ENCODE measurements around the gene CASP8. TPM values are rescaled to one million over a fixed set of nuclear protein-coding genes. Genes with fewer than 3 reads are reported as not detected.

CASP8 gene
- total and polyA plus RNA-seq, 4 donors: 4.5 to 15.1 (median 8.7) TPM

GRCh38 chr2:201250741-201251140 lies 9.6 kb upstream of the CASP8 start:
- Histone ChIP-seq H3K9ac (ENCODE audit: low read depth in 1 of 2, low read length in 2 of 2) (no peak overlapping the region), H3K36me3 (ENCODE audit: control insufficient read depth in 4 of 4, insufficient read depth in 3 of 4, low read depth in 1 of 4, low read length in 3 of 4) (no peaks in the 10 kb centered on the region), H3K4me1 (ENCODE audit: control insufficient read depth in 4 of 4, insufficient read depth in 4 of 4, low read length in 3 of 4) (peaks cover 0 to 4% (median 0%) of the 10 kb centered on the region in 4 donors), H3K9me3 (ENCODE audit: control insufficient read depth in 4 of 4, low read length in 3 of 4) (no peaks in the 10 kb centered on the region), H3K4me3 (ENCODE audit: low read depth in 1 of 3, low read length in 3 of 3) (no peak overlapping the region), H3K27ac (ENCODE audit: low read depth in 1 of 2, low read length in 2 of 2) (no peak overlapping the region), H3K27me3 (ENCODE audit: control insufficient read depth in 4 of 4, insufficient read depth in 4 of 4, low read length in 3 of 4) (no peaks in the 10 kb centered on the region)
- no peak for TF ChIP-seq CTCF (IDR thresholded peaks at IDR 0.05; ENCODE audit: low read depth, low read length, missing input control)
- no peak for TF ChIP-seq GABPA (IDR thresholded peaks at IDR 0.05 in 1 of 2, conservative IDR thresholded peaks at IDR 0.05 in 1 of 2)
- TF ChIP-seq YY1 (IDR thresholded peaks at IDR 0.05): no peak
- TF ChIP-seq TAF1 (conservative IDR thresholded peaks at IDR 0.05): no peak
- TF ChIP-seq RAD21 (IDR thresholded peaks at IDR 0.05): no peak
- no peak for DNase-seq (ENCODE audit: low spot score)
- 94% methylated on average over 4 of the region's 4 CpGs for WGBS

GRCh38 chr2:201254081-201254730 lies 6.1 kb upstream of the CASP8 start:
- Histone ChIP-seq H3K27me3 (ENCODE audit: control insufficient read depth in 4 of 4, insufficient read depth in 4 of 4, low read length in 3 of 4) (no peaks in the 10 kb centered on the region), H3K4me1 (ENCODE audit: control insufficient read depth in 4 of 4, insufficient read depth in 4 of 4, low read length in 3 of 4) (peaks cover 0 to 4% (median 0%) of the 10 kb centered on the region in 4 donors), H3K9me3 (ENCODE audit: control insufficient read depth in 4 of 4, low read length in 3 of 4) (no peaks in the 10 kb centered on the region), H3K36me3 (ENCODE audit: control insufficient read depth in 4 of 4, insufficient read depth in 3 of 4, low read depth in 1 of 4, low read length in 3 of 4) (no peaks in the 10 kb centered on the region), H3K27ac (ENCODE audit: low read depth in 1 of 2, low read length in 2 of 2) (no peak overlapping the region), H3K9ac (ENCODE audit: low read depth in 1 of 2, low read length in 2 of 2) (no peak overlapping the region), H3K4me3 (ENCODE audit: low read depth in 1 of 3, low read length in 3 of 3) (no peak overlapping the region)
- TF ChIP-seq TAF1 (conservative IDR thresholded peaks at IDR 0.05) (no peak), NR2F2 (IDR thresholded peaks at IDR 0.05) (no peak), GABPA (IDR thresholded peaks at IDR 0.05 in 1 of 2, conservative IDR thresholded peaks at IDR 0.05 in 1 of 2) (no peak), YY1 (IDR thresholded peaks at IDR 0.05) (no peak), HNF4G (IDR thresholded peaks at IDR 0.05) (no peak), HNF4A (conservative IDR thresholded peaks at IDR 0.05) (no peak), MAX (IDR thresholded peaks at IDR 0.05) (no peak), RAD21 (IDR thresholded peaks at IDR 0.05) (no peak), REST (IDR thresholded peaks at IDR 0.05) (no peak), EGR1 (IDR thresholded peaks at IDR 0.05; ENCODE audit: low read depth in 2 of 2) (no peak), ZBTB33 (IDR thresholded peaks at IDR 0.05) (no peak), CTCF (IDR thresholded peaks at IDR 0.05; ENCODE audit: low read depth, low read length, missing input control) (no peak), RXRA (IDR thresholded peaks at IDR 0.05) (no peak), SP1 (IDR thresholded peaks at IDR 0.05) (no peak), JUND (IDR thresholded peaks at IDR 0.05) (no peak)
- no peak for DNase-seq (ENCODE audit: low spot score)
- 74% methylated on average over 5 of the region's 5 CpGs for WGBS
